ACC112 (cell line): Measurements from ENCODE around the gene TMEM214.
A peak's percentile ranks its signal among the peaks of the same experiment; 100 is the strongest.

Source experiments
- H2AFZ ChIP-seq: fragments of 200-600 bp; sonication (generic); one replicate; pipeline ENCODE4 v1.6.0; 2017; ENCODE audit warnings: antibody characterized with exemption, low read length; ENCODE audit not compliant: unreplicated experiment
- H3K27ac ChIP-seq: fragments of 200-600 bp; sonication (generic); 2 replicates; pipeline ENCODE4 v1.5.1; 2014; ENCODE audit warnings: low read depth, mild to moderate bottlenecking, antibody characterized with exemption, low read length, moderate library complexity
- H3K27me3 ChIP-seq: fragments of 200-600 bp; sonication (generic); 2 replicates; pipeline ENCODE4 v1.6.1; 2014; ENCODE audit warnings: mild to moderate bottlenecking, antibody characterized with exemption, low read length, moderate library complexity, mixed read lengths; ENCODE audit not compliant: insufficient read depth
- H3K36me3 ChIP-seq: fragments of 200-600 bp; sonication (generic); 2 replicates; pipeline ENCODE4 v1.6.1; 2016; ENCODE audit warnings: mild to moderate bottlenecking, antibody characterized with exemption, low read length, moderate library complexity, mixed read lengths; ENCODE audit not compliant: insufficient read depth
- H3K4me1 ChIP-seq: fragments of 200-600 bp; sonication (generic); one replicate; pipeline ENCODE4 v1.6.1; 2016; ENCODE audit warnings: low read length, mixed read lengths; ENCODE audit not compliant: insufficient read depth, unreplicated experiment, control insufficient read depth
- H3K4me3 ChIP-seq: fragments of 200-600 bp; sonication (generic); 2 replicates; pipeline ENCODE4 v1.5.1; 2014; ENCODE audit warnings: mild to moderate bottlenecking, low read depth, low read length
- H3K79me2 ChIP-seq: fragments of 200-600 bp; sonication (generic); one replicate; pipeline ENCODE4 v1.6.0; 2016; ENCODE audit warnings: low read length; ENCODE audit not compliant: control insufficient read depth, unreplicated experiment, insufficient read depth

The TMEM214 gene, protein sequence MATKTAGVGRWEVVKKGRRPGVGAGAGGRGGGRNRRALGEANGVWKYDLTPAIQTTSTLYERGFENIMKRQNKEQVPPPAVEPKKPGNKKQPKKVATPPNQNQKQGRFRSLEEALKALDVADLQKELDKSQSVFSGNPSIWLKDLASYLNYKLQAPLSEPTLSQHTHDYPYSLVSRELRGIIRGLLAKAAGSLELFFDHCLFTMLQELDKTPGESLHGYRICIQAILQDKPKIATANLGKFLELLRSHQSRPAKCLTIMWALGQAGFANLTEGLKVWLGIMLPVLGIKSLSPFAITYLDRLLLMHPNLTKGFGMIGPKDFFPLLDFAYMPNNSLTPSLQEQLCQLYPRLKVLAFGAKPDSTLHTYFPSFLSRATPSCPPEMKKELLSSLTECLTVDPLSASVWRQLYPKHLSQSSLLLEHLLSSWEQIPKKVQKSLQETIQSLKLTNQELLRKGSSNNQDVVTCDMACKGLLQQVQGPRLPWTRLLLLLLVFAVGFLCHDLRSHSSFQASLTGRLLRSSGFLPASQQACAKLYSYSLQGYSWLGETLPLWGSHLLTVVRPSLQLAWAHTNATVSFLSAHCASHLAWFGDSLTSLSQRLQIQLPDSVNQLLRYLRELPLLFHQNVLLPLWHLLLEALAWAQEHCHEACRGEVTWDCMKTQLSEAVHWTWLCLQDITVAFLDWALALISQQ

DNA sequence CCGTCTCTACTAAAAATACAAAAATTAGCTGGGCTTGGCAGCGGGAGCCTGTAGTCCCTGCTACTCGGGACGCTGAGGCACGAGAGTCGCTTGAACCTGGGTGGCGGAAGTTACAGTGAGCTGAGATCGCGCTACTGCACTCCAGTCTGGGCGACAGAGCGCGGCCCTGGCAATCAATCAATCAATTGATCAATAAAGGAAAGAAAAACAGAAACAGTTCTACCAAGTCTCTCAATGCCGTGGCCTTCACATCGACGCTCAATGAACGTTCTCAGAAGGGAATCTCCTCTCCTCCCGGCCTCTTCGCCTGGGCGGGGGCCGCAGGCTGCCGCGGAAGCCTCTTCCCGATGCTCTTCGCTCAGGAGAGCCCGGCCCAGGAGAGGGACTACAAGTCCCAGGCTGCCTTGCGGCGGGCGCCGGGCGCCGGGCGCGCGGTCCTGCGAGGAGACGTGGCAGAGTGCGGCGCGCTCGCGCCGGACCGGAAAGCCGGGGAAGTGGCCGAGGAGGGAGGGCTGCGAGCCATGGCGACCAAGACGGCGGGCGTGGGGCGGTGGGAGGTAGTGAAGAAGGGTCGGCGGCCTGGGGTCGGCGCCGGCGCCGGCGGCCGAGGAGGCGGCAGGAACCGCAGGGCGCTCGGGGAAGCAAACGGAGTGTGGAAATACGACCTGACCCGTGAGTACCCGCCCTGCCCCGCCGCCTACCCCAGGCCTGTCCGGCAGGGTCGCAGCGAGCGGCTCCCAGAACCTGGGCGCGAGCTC, at the start of gene TMEM214:
Gene TMEM214 (plus strand): TSS at position 471 of the 758 bp plus-strand sequence. CDS start 51 bp downstream, at position 522.
- Histone ChIP-seq H3K27ac (peak within 1 kb of the TSS; percentile 51), H3K4me1 (peaks cover 18% of the 10 kb centered on the region), H3K4me3 (peak within 1 kb of the TSS; percentile 98), H3K36me3 (peaks cover 28% of the 10 kb centered on the region; the same call in 1 of the 2 replicates), H3K79me2 (peaks cover 49% of the 10 kb centered on the region), H3K27me3 (no peaks in the 10 kb centered on the region), H2AFZ (peak within 1 kb of the TSS; percentile 93)

GRCh38 chr2:26983746-26984145, 49.0 kb upstream of the TMEM214 start:
- no peak overlapping the region for H2AFZ ChIP-seq
- no peaks in the 10 kb centered on the region for H3K36me3 ChIP-seq
- H3K4me3 ChIP-seq, result no peak overlapping the region
- H3K27ac ChIP-seq, result no peak overlapping the region
- no peaks in the 10 kb centered on the region for H3K79me2 ChIP-seq
- H3K27me3 ChIP-seq, result no peaks in the 10 kb centered on the region
- H3K4me1 ChIP-seq, result peaks cover 27% of the 10 kb centered on the region

DNA sequence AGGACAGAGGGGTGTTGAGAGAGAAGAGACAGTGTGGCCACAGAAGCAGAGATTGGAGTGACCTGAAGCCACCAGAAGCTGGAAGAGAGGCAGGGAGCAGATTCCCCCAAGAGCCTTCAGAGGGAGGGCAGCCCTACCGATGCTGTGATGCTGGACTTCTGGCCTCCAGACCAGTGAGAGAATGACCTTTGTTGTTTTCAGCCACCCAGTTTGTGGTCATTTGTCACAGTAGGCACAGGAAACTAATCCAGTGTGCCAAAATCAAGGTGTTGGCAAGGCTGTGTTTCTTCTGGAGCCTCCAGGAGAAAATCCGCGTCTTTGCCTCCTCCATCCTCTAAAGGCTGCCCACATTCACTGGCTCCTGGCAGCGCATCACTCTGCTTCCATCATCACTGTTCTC, 47.0 kb upstream of the TMEM214 start:
- Histone ChIP-seq H3K4me3 (no peak overlapping the region), H3K4me1 (peaks cover 39% of the 10 kb centered on the region), H3K36me3 (no peaks in the 10 kb centered on the region), H3K27me3 (no peaks in the 10 kb centered on the region), H3K79me2 (no peaks in the 10 kb centered on the region), H3K27ac (no peak overlapping the region), H2AFZ (no peak overlapping the region)

GRCh38 chr2:26986576-26986975, 46.2 kb upstream of the TMEM214 start:
- Histone ChIP-seq H3K27me3 (no peaks in the 10 kb centered on the region), H2AFZ (no peak overlapping the region), H3K36me3 (no peaks in the 10 kb centered on the region), H3K4me3 (no peak overlapping the region), H3K4me1 (peaks cover 47% of the 10 kb centered on the region), H3K27ac (no peak overlapping the region), H3K79me2 (no peaks in the 10 kb centered on the region)

GRCh38 chr2:26988058-26988860, 44.5 kb upstream of the TMEM214 start:
- Histone ChIP-seq H3K4me1 (peaks cover 49% of the 10 kb centered on the region), H3K4me3 (peak overlapping the region; percentile 33), H3K36me3 (no peaks in the 10 kb centered on the region), H2AFZ (no peak overlapping the region), H3K27ac (peak overlapping the region; percentile 78), H3K27me3 (no peaks in the 10 kb centered on the region), H3K79me2 (no peaks in the 10 kb centered on the region)

DNA sequence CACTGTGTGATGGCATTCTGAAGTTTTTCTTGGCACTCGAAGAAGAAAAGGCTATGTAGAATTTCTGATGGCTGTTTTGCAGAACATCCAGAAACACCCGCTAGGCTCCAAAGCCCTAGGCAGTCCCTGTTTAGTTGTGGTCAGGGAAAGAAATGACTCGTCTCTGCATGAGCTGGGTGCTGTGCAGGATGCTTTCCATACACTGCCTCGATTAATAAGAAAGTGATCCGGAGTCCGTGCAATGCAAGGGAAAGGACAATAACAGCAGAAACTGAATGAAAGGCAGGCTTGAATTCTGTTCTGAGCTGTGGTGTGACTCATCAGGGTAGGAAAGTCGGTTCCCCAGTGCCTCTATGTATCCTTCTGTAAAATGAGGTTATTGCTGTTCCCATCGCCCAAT, 43.6 kb upstream of the TMEM214 start:
- H3K27ac ChIP-seq, result peak overlapping the region; percentile 78

DNA sequence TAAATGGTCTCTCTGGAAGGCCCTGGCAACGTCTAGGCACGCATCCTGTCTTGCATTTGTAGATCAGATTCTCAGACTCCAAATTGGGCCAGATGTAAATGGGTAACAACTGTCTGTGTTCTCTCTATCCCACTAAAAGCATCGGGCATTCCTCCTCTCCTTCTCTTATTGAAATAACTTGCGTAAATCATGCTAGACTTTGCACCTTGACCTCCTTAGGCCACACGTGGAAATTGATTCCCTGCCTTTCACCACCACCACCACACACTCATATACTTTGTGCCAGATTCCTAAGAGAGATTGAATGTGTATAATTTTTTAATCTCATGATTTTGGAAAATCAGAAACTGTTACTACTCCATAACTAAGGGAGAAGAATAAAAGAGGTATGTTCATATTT, 41.0 kb upstream of the TMEM214 start:
- H3K27ac ChIP-seq, result no peak overlapping the region
- H3K4me3 ChIP-seq, result no peak overlapping the region
- H2AFZ ChIP-seq, result no peak overlapping the region
- H3K79me2 ChIP-seq, result no peaks in the 10 kb centered on the region
- no peaks in the 10 kb centered on the region for H3K36me3 ChIP-seq
- H3K4me1 ChIP-seq, result peaks cover 42% of the 10 kb centered on the region
- no peaks in the 10 kb centered on the region for H3K27me3 ChIP-seq

More for the DNA sequence above, 43.6 kb upstream of the TMEM214 start:
- H3K79me2 ChIP-seq, result no peaks in the 10 kb centered on the region
- H3K4me1 ChIP-seq, result peaks cover 49% of the 10 kb centered on the region
- peak overlapping the region; percentile 33 for H3K4me3 ChIP-seq
- no peak overlapping the region for H2AFZ ChIP-seq
- no peaks in the 10 kb centered on the region for H3K27me3 ChIP-seq
- H3K36me3 ChIP-seq, result no peaks in the 10 kb centered on the region

DNA sequence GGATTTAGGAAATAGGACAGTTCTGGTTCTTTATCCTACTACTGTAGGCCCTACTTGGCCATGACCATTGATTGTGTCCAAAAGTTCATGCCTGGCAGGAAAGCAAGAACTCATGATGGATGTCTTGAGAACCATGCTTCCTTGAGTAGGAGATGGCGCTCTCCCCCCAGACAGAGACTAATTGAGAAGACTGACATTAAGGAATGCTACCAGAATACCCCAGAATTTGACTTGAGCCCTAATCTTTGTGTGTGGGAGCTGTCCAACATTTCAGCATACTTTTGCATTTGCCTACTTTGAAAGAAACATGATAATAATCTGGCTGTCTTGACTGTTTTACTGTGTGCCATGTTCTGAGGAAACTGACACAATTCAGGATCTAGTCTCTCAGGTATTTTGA, 39.0 kb upstream of the TMEM214 start:
- Histone ChIP-seq H3K4me3 (no peak overlapping the region), H2AFZ (no peak overlapping the region), H3K79me2 (no peaks in the 10 kb centered on the region), H3K27ac (no peak overlapping the region), H3K36me3 (no peaks in the 10 kb centered on the region), H3K4me1 (peaks cover 29% of the 10 kb centered on the region), H3K27me3 (no peaks in the 10 kb centered on the region)

DNA sequence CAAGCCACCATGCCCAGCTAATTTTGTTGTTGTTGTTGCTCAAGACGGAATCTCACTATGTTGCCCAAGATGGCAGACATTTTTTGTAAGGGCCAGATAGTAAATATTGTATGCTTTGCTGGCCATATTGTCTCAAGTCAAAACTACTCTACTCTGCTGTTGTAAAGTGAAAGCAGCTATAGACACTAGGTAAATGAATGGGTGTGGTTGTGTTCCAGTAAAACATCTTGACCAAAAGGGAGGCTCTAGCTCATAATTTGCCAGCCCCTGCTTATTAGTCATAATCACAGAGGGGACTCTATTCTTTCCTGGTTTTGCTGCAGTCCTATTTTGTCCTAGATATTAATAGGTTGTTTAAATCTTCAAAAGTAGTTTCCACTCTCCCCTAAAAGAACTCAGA, 37.8 kb upstream of the TMEM214 start:
- Histone ChIP-seq H2AFZ (no peak overlapping the region), H3K27ac (no peak overlapping the region), H3K79me2 (no peaks in the 10 kb centered on the region), H3K27me3 (no peaks in the 10 kb centered on the region), H3K4me3 (no peak overlapping the region), H3K4me1 (peaks cover 16% of the 10 kb centered on the region), H3K36me3 (no peaks in the 10 kb centered on the region)

- Histone ChIP-seq H3K4me1 (peaks cover 5% of the 10 kb centered on the region), H3K27ac (no peak overlapping the region), H3K79me2 (no peaks in the 10 kb centered on the region), H3K36me3 (no peaks in the 10 kb centered on the region), H2AFZ (no peak overlapping the region), H3K4me3 (no peak overlapping the region), H3K27me3 (no peaks in the 10 kb centered on the region)
Measured at GRCh38 chr2:26997394-26997793, 35.4 kb upstream of the TMEM214 start.
